Measurements from ENCODE around the gene PCDHGA10.

DNA sequence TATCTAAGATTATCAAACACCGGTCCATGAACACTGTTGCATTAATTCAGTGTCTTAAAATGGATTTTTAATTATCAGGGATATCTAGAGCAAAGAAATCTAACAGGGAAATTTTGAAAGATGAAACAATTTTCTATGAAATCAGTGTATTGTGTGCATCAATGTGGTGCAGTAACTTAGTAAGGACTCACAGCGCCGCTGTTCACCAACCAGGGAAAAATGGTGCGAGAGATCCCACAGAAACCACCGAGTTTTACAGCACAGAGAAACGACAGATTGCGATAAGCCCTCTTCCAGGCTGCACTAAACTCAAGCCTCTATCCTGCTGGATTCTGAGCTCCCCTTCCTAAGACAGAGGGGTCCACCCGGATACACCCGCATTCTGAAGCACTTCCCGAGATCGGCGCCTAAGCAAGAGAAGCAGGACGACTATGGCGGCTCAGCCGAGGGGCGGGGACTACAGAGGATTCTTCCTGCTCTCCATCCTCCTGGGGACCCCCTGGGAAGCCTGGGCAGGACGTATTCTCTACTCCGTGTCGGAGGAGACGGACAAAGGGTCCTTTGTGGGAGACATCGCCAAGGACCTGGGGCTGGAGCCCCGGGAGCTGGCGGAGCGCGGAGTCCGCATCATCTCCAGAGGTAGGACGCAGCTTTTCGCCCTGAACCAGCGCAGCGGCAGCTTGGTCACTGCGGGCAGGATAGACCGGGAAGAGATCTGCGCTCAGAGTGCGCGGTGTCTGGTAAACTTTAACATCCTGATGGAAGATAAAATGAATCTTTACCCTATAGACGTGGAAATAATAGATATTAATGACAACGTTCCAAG is 30.1 kb upstream of the PCDHGA10 start, which contains the start of gene PCDHGA7:
- TF ChIP-seq POLR2AphosphoS5 (IDR thresholded peaks at IDR 0.05; ENCODE audit: low read depth, low read length): no peak
- no peak for TF ChIP-seq POLR2A (IDR thresholded peaks at IDR 0.05; ENCODE audit: low read depth, low read length)
